HEK293T (cell line): Measurements from ENCODE around the gene IMPDH1.

Source experiments
- CTCF ChIA-PET: fragments of 350-600 bp; formaldehyde crosslinking; extraction: SDS; loops from one replicate; lab custom pipeline; 2021; ENCODE audit warnings: antibody characterized with exemption, inconsistent platforms; lab: Yijun Ruan, JAX
- POLR2A ChIA-PET: fragments of 350-600 bp; formaldehyde crosslinking; extraction: SDS; loops from one replicate; lab custom pipeline; 2020; ENCODE audit warnings: antibody characterized with exemption, inconsistent platforms; lab: Yijun Ruan, JAX
- DNase-seq: peaks from one replicate; pipeline ENCODE4 v3.0.0; 2012; ENCODE audit warnings: mixed read lengths; ENCODE audit errors: extremely low spot score
- ARNT ChIP-seq: fragments of 450-650 bp; IDR thresholded peaks from 2 replicates; pipeline ENCODE4 v1.6.1; 2017; ENCODE audit warnings: mild to moderate bottlenecking
- BHLHE40 ChIP-seq: fragments of 450-650 bp; IDR thresholded peaks from 2 replicates; pipeline ENCODE4 v1.6.1; 2016; ENCODE audit warnings: mild to moderate bottlenecking, moderate library complexity, borderline replicate concordance
- CTBP1 ChIP-seq: fragments of 450-650 bp; IDR thresholded peaks from 2 replicates; pipeline ENCODE4 v1.6.1; 2016; ENCODE audit warnings: borderline replicate concordance
- ELF4 ChIP-seq: fragments of 450-650 bp; IDR thresholded peaks from 2 replicates; pipeline ENCODE4 v1.6.1; 2017; ENCODE audit warnings: antibody characterized with exemption
- FOXA1 ChIP-seq: fragments of 450-650 bp; IDR thresholded peaks from 2 replicates; pipeline ENCODE4 v1.6.1; 2016; ENCODE audit warnings: mild to moderate bottlenecking
- FOXK2 ChIP-seq: fragments of 450-650 bp; IDR thresholded peaks from 2 replicates; pipeline ENCODE4 v1.6.1; 2016; ENCODE audit warnings: mild to moderate bottlenecking
- FOXM1 ChIP-seq: fragments of 450-650 bp; IDR thresholded peaks from 2 replicates; pipeline ENCODE4 v1.6.1; 2017; ENCODE audit warnings: mild to moderate bottlenecking, borderline replicate concordance
- HDGF ChIP-seq: fragments of 450-650 bp; IDR thresholded peaks from 2 replicates; pipeline ENCODE4 v1.6.1; 2017; ENCODE audit warnings: antibody characterized with exemption, borderline replicate concordance
- L3MBTL2 ChIP-seq: fragments of 450-650 bp; conservative IDR thresholded peaks from 2 replicates; pipeline ENCODE4 v1.6.1; 2016; ENCODE audit warnings: mild to moderate bottlenecking
- LEF1 ChIP-seq: fragments of 450-650 bp; IDR thresholded peaks from 2 replicates; pipeline ENCODE4 v1.6.1; 2017; ENCODE audit warnings: mild to moderate bottlenecking, borderline replicate concordance
- NFRKB ChIP-seq: fragments of 450-650 bp; IDR thresholded peaks from 2 replicates; pipeline ENCODE4 v1.6.1; 2016; ENCODE audit warnings: mild to moderate bottlenecking, moderate library complexity
- PKNOX1 ChIP-seq: fragments of 450-650 bp; IDR thresholded peaks from 2 replicates; pipeline ENCODE4 v1.6.1; 2016
- SP1 ChIP-seq: fragments of 450-650 bp; IDR thresholded peaks from 2 replicates; pipeline ENCODE4 v1.6.1; 2017
- SUZ12 ChIP-seq: fragments of 450-650 bp; IDR thresholded peaks from 2 replicates; pipeline ENCODE4 v1.6.1; 2016; ENCODE audit warnings: mild to moderate bottlenecking
- TARDBP ChIP-seq: fragments of 450-650 bp; IDR thresholded peaks from 2 replicates; pipeline ENCODE4 v1.6.1; 2016
- ZNF384 ChIP-seq: fragments of 450-650 bp; IDR thresholded peaks from 2 replicates; pipeline ENCODE4 v1.6.1; 2016

Gene IMPDH1

GRCh38 chr7:128343554-128344430, 66.0 kb downstream of the IMPDH1 start, which contains the start of gene RBM28:
Gene RBM28, minus strand, starts transcription at chr7:128343908. Its CDS starts 115 bp downstream, at chr7:128343793.
- peak; percentile 90 for DNase-seq
- ChIA-PET POLR2A (interaction anchor here (0.6 to 2.3 kb wide), 20 partner anchors 9 to 115 kb away, joined by 3 to 13 read pairs (median 4); partner anchors contain the start of genes HILPDA and IMPDH1), CTCF (interaction anchor here (0.6 to 3.2 kb wide), 6 partner anchors 15 to 83 kb away, joined by 4 to 19 read pairs (median 10); no protein-coding TSS in a partner anchor)
- TF ChIP-seq TARDBP (no peak), PKNOX1 (no peak), BHLHE40 (no peak), SUZ12 (no peak), LEF1 (no peak), FOXK2 (no peak), CTBP1 (peak; percentile 85; the same call in 1 of the 2 replicates), NFRKB (peak; percentile 45; the same call in 1 of the 2 replicates), FOXM1 (no peak), FOXA1 (no peak), ELF4 (peak; percentile 81), ZNF384 (peak; percentile 74; the same call in 1 of the 2 replicates), L3MBTL2 (peak; percentile 97), HDGF (no peak), SP1 (no peak), ARNT (0 out of 2 replicates have a peak, but pooled peaks have one; percentile 45)
